Activated CD4-positive, CD25-positive, alpha-beta regulatory T cell treated with anti-CD3 and anti-CD28 coated beads, Interleukin-2, amount 50 U/mL, for 24 hours (primary cell): ENCODE measurements around the gene CDKL5.

Experiments
- ATAC-seq, 2 donors: fragments of 150-1000 bp; cut with Tn5 transposase; one replicate each; pipeline ENCODE4 v1.10.0; 2021; ENCODE audit warnings: mild to moderate bottlenecking in 1 of 2, moderate library complexity in 1 of 2

Gene CDKL5

GRCh38 chrX:18654875-18655836, 229.7 kb downstream of the CDKL5 start:
- ATAC-seq: no peak

DNA sequence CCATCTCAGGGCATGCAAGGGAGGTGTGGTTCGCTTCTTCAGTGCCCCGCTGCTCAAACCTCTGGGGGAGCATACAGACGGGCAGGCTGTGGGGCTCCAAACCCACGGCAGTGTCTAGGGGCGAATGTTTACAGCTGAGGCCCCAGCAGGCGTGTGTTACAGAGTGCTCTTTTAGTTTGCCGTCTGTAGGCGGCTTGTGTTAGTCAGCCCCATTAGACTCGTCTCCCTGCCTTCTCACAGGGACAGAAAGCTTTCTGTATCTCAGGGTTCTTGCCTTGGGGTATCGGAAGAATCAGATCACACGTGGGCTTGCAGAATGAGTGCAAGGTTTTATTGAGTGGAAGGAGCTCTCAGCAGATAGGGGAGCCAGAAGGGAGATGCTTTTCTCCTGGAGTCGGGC, 235.9 kb downstream of the CDKL5 start:
- ATAC-seq: no peak

DNA sequence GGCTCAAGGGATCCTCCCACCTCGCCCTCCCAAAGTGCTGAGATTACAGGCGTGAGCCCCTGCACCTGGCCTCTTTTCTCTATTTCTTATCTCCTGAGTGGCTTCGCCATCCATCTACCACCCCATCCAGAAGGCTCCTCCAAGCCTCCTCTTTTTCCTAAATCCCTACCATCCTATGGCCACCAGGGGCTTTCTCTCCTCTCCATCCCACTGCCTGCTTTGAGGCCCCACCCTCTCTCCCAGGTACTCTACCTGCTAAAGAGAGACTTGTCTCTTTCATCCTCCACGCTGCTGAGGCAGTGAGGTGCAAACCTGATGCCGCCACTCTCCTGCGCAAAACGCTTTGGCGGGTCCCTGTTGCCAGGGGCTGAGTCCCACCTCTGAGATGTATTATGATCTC, 239.5 kb downstream of the CDKL5 start:
- no peak for ATAC-seq

GRCh38 chrX:18666614-18667013, 241.2 kb downstream of the CDKL5 start:
- ATAC-seq: no peak

GRCh38 chrX:18668071-18668835, 242.8 kb downstream of the CDKL5 start:
- no peak for ATAC-seq

- ATAC-seq: no peak
These were observed 246.6 kb downstream of the CDKL5 start, which contains the start of gene RS1 for GRCh38 chrX:18672008-18672407. TSS of gene RS1 (minus strand) at chrX:18672108. CDS start at chrX:18672068, 40 bp downstream.

GRCh38 chrX:18674417-18674787, 249.0 kb downstream of the CDKL5 start:
- peak; percentile 14 to 17 for ATAC-seq

GRCh38 chrX:18674788-18675735, 249.7 kb downstream of the CDKL5 start:
- peak; percentile 83 for ATAC-seq

GRCh38 chrX:18676050-18676449, 250.6 kb downstream of the CDKL5 start:
- no peak for ATAC-seq

DNA sequence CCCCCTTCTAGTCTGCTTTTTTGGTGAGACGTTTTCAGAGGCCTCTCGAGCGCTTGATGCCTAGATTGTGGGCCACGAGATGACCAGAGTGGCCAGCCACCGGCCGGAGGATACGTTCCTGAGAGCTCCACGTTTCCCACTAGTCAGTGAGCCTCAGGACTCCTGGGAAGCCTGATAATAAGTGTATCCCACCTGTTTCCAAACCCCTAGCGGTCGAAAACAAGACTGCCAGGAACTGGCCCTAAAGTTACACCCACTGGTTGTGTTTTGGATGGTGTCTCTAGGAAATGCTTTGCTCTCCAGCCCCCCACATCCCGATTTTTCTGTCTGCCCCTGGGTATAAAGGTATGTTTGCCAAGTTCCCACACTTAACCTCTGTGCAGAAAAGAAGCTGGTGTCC, 251.1 kb downstream of the CDKL5 start:
- no peak for ATAC-seq

DNA sequence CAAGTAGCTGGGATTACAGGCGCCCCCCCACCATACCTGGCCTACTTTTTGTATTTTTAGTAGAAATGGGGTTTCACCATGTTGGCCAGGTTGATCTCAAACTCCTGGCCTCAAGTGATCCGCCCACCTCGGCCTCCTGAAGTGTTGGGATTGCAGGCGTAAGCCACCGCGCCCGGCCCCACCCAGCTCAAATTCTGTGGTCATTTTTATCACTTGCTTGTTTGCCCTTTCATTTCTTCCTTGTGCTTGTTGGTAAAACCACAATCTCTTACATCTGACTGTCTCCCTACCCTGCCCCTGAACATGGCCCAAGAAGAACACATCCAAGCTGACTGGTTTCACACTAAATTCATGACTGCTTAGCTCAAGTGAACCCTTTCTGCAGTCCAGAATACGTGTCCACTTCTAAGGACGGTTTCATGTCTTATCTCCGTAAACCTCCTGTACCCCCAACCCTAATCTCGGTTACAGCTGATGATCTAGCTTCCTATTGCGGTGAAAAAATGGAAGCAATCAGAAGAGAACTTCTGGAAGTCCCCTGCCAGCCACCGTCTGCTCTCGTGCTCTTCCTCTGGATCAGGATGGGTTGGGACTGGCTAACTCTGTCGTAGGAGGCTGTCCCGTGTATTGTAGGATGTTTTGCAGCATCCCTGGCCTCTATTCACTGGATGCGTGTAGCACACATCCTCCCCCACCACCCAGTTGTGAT, 251.9 kb downstream of the CDKL5 start:
- ATAC-seq: no peak

DNA sequence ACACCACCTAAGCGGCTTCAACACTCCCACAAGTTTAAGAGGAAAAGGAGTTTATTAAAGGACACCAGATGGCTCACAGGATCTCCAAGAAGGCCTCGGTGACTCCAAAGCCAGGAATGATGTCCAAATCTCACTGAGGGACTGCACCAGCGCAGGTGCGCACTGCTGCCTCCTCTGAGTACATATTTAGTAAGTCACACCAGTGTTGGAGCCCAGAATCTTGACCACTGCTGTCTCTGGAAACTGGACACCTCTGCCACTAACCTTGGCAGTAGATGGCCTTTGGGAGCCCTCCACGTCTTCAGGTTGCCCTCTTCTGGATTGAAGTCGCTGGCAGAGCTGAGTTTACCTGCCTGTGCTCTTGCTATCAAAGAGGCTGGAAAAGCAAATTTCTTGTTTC, 256.6 kb downstream of the CDKL5 start:
- ATAC-seq: no peak

- no peak for ATAC-seq
These were observed 257.6 kb downstream of the CDKL5 start for GRCh38 chrX:18682979-18683387.

GRCh38 chrX:18687856-18688495, 262.6 kb downstream of the CDKL5 start:
- no peak for ATAC-seq

GRCh38 chrX:18691431-18691830, 266.0 kb downstream of the CDKL5 start:
- no peak for ATAC-seq

DNA sequence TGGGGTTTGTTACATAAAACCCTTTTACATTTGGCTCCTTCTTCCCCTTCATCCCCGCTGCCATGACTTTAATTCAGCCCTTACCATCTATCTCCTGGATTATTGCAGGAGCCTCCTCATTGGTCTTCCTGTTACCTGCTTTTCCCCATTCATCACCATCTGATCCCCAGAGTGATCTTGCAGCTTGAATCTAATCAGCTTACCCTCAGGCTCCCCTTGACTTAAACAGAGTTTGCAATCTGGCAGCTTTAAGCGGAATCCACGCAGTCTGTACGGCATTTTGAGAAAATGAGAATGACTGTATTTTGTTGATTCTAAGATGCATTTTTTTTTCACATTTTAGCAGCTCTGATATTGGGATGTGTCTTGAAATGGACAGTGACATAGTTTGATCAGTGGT, 267.1 kb downstream of the CDKL5 start:
- ATAC-seq: no peak

DNA sequence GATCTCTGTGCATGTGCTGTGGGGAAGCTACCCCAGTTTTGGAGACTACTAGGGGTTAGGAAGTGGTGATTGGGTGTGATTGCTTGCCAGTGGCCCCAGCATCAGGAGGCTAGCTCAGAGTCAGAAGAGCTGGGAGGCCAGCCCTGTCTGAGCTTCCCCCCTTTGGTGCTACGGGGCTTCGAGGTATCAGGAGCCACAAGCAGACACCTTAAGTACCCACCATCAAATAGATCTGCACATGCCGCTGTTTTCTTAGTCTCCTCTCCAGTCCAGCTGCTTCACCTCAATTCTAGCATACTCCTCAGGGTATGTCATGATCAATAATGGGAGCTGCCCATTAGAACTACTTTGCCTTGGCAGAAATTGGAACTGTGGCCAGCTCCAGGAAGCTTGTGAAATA, 271.2 kb downstream of the CDKL5 start:
- ATAC-seq: no peak

DNA sequence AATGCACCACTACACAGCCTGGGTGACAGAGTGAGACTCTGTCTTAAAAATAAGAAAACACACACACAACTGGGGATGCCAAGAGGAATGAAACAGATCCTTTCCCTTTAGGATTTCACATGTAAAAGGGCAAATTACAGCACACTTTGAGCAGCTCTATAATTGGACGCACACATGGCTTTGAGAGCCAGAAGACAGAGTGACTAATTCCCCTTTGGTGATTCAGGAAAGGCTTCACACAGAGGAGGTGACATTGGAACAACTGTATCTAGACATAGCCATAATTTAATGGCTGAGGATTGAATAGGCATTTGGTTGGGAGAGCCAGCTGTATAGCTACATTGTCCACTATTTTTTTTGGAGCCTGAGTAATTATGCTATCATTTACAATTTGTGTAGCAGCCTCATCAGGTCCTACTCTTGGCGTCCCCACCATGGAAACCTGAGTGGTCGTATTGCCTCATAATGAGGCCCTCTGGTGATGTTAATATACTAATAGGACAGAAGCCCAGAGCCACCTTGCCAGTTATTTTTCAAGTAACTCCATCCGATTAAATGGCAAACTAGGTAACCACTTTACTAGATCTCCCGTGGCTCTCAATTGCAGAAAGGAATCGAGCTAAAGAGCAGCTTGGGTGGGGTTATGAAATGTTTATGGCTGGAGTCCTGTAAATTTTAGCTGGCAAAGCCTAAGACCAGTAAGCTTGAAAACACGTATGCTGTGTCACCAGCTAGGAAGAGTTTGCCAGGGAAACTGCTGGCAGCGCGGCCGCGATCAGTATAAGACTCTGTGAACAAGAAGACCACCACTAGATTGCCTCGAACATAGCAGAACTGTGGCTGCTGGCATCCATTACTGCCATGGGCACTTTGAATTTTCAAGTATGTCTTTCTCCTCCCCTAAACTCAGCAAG, 273.6 kb downstream of the CDKL5 start:
- ATAC-seq: no peak

DNA sequence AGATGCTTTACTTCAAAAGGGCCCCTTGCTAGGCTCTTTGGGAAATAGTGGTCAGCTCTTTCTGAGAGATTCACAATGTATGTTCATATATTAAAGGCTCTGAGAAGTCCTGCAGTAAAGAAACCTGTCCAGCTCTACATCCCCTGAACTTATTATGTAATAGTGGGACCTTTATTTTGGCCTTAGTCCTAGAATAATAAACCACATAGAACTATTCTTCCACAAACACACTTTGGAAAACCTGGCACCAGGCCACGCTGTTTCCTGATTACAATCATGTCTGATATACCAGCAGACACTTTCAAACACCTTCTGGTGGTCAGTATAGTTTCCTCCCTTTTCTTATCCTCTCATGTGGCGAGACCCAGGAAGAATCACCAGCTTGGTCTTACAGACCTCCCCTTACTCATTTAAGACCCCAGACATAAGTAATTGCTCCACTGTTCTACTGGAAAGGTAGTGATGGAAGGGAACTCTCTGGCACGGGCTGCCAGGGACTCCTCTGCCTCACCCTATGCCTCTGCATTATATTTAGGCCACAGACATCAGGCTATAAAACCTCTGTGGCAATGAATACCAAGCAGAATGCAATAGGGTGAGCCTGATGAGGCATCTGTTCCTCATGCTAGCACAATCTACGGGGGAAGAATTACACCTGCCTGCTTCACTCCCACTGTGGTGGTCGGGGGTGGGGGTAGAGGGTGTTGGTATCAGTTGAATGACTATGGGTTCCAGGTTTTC, 276.4 kb downstream of the CDKL5 start:
- no peak for ATAC-seq
